ENCODE data around the gene MAGEB1. TPM values are rescaled to one million over a fixed set of nuclear protein-coding genes. Genes with fewer than 3 reads are reported as not detected.

MAGEB1 gene
- polyA plus RNA-seq, 1 donor from 2014 or later: not detected

GRCh38 chrX:30224536-30224935 lies 22.4 kb upstream of the MAGEB1 start:
- H3K9me3 ChIP-seq (ENCODE audit: low read length): no peaks in the 10 kb centered on the region
- no peak overlapping the region for H3K4me3 ChIP-seq (ENCODE audit: low read length)
- H3K27ac ChIP-seq (ENCODE audit: low read length): no peak overlapping the region
- H4K20me1 ChIP-seq (ENCODE audit: insufficient read depth): no peaks in the 10 kb centered on the region
- H3F3A ChIP-seq (ENCODE audit: insufficient read depth, low read length, poor library complexity, severe bottlenecking): no peaks in the 10 kb centered on the region
- no peaks in the 10 kb centered on the region for H3K79me2 ChIP-seq (replicated peaks; ENCODE audit: insufficient read depth, low read length)
- H3K9me2 ChIP-seq (ENCODE audit: insufficient read depth, low read length): no peaks in the 10 kb centered on the region
- no peak overlapping the region for H3K4me2 ChIP-seq (ENCODE audit: low read length)
- H2AFZ ChIP-seq (ENCODE audit: low read depth, low read length): no peak overlapping the region
- TF ChIP-seq EP300 (conservative IDR thresholded peaks at IDR 0.05; ENCODE audit: poor library complexity, severe bottlenecking) (no peak), REST (IDR thresholded peaks at IDR 0.05; ENCODE audit: borderline replicate concordance) (no peak), CTCF (IDR thresholded peaks at IDR 0.05; ENCODE audit: poor library complexity, severe bottlenecking) (no peak), EZH2 (IDR thresholded peaks at IDR 0.05; ENCODE audit: borderline replicate concordance, insufficient read depth, low read length, poor library complexity, severe bottlenecking) (no peak), TAF1 (IDR thresholded peaks at IDR 0.05; ENCODE audit: low read depth) (no peak), POLR2AphosphoS5 (IDR thresholded peaks at IDR 0.05) (no peak), RAD21 (conservative IDR thresholded peaks at IDR 0.05) (no peak), MXI1 (conservative IDR thresholded peaks at IDR 0.05; ENCODE audit: poor library complexity, severe bottlenecking) (no peak), SMC3 (conservative IDR thresholded peaks at IDR 0.05; ENCODE audit: poor library complexity) (no peak)
- H3K36me3 ChIP-seq (ENCODE audit: insufficient read depth, low read length): no peaks in the 10 kb centered on the region
- H3K27me3 ChIP-seq (ENCODE audit: insufficient read depth, low read depth, low read length): no peaks in the 10 kb centered on the region
- no peak overlapping the region for H3K9ac ChIP-seq (ENCODE audit: low read length)

GRCh38 chrX:30228526-30228925 lies 18.4 kb upstream of the MAGEB1 start:
- H3K9ac ChIP-seq (ENCODE audit: low read length): no peak overlapping the region
- H3K27ac ChIP-seq (ENCODE audit: low read length): no peak overlapping the region
- no peaks in the 10 kb centered on the region for H3K36me3 ChIP-seq (ENCODE audit: insufficient read depth, low read length)
- H3K4me2 ChIP-seq (ENCODE audit: low read length): no peak overlapping the region
- no peaks in the 10 kb centered on the region for H3K79me2 ChIP-seq (replicated peaks; ENCODE audit: insufficient read depth, low read length)
- no peak overlapping the region for H2AFZ ChIP-seq (ENCODE audit: low read depth, low read length)
- no peaks in the 10 kb centered on the region for H3K9me3 ChIP-seq (ENCODE audit: low read length)
- no peaks in the 10 kb centered on the region for H3K9me2 ChIP-seq (ENCODE audit: insufficient read depth, low read length)
- H4K20me1 ChIP-seq (ENCODE audit: insufficient read depth): no peaks in the 10 kb centered on the region
- H3K27me3 ChIP-seq (ENCODE audit: insufficient read depth, low read depth, low read length): no peaks in the 10 kb centered on the region
- H3K4me3 ChIP-seq (ENCODE audit: low read length): no peak overlapping the region
- H3F3A ChIP-seq (ENCODE audit: insufficient read depth, low read length, poor library complexity, severe bottlenecking): no peaks in the 10 kb centered on the region
- TF ChIP-seq MXI1 (conservative IDR thresholded peaks at IDR 0.05; ENCODE audit: poor library complexity, severe bottlenecking): no peak
- no peak for TF ChIP-seq EP300 (conservative IDR thresholded peaks at IDR 0.05; ENCODE audit: poor library complexity, severe bottlenecking)
- no peak for TF ChIP-seq REST (IDR thresholded peaks at IDR 0.05; ENCODE audit: borderline replicate concordance)
- TF ChIP-seq POLR2AphosphoS5 (IDR thresholded peaks at IDR 0.05): no peak
- TF ChIP-seq CTCF (IDR thresholded peaks at IDR 0.05; ENCODE audit: poor library complexity, severe bottlenecking): no peak
- no peak for TF ChIP-seq SMC3 (conservative IDR thresholded peaks at IDR 0.05; ENCODE audit: poor library complexity)

All from neural cell (in vitro differentiated cells).